Karpas-422 (cell line): ENCODE data around the gene PSME4. TPM values are rescaled to one million over a fixed set of nuclear protein-coding genes. Genes with fewer than 3 reads are reported as not detected.
A peak's percentile ranks its signal among the peaks of the same experiment; 100 is the strongest.
"Not testable (repeated sequence)": the region's sequence is repeated elsewhere in the genome, so short reads cannot be mapped to it uniquely, and the experiment has no call there.

ENCODE experiments used
- DNase-seq: peaks from one replicate; pipeline ENCODE4 v3.0.0-alpha.2; 2015
- H2AFZ ChIP-seq: fragments of 200-600 bp; sonication (generic); 2 replicates; pipeline ENCODE4 v1.6.1; 2014; ENCODE audit warnings: antibody characterized with exemption, low read length, mixed read lengths
- H3K27ac ChIP-seq: fragments of 200-600 bp; sonication (generic); 2 replicates; pipeline ENCODE4 v1.5.1; 2014; ENCODE audit warnings: mild to moderate bottlenecking, low read length, moderate library complexity
- H3K27me3 ChIP-seq: fragments of 200-600 bp; sonication (generic); 2 replicates; pipeline ENCODE4 v1.6.1; 2014; ENCODE audit warnings: low read length, mixed read lengths
- H3K36me3 ChIP-seq: fragments of 200-600 bp; sonication (generic); 2 replicates; pipeline ENCODE4 v1.6.1; 2014; ENCODE audit warnings: low read length, mixed read lengths; ENCODE audit not compliant: insufficient read depth
- H3K4me1 ChIP-seq: fragments of 200-600 bp; sonication (generic); 2 replicates; pipeline ENCODE4 v1.6.1; 2014; ENCODE audit warnings: mild to moderate bottlenecking, low read length, mixed read lengths
- H3K4me2 ChIP-seq: fragments of 200-600 bp; sonication (generic); 2 replicates; pipeline ENCODE4 v1.6.1; 2014; ENCODE audit warnings: low read length, low read depth, mild to moderate bottlenecking; ENCODE audit not compliant: poor library complexity, severe bottlenecking
- H3K4me3 ChIP-seq: fragments of 200-600 bp; sonication (generic); 2 replicates; pipeline ENCODE4 v1.5.1; 2014; ENCODE audit warnings: mild to moderate bottlenecking, antibody characterized with exemption, low read length, mixed read lengths
- H3K79me2 ChIP-seq: fragments of 200-600 bp; sonication (generic); 2 replicates; pipeline ENCODE4 v1.6.1; 2014; ENCODE audit warnings: mild to moderate bottlenecking, low read length, mixed read lengths
- H3K9ac ChIP-seq: fragments of 200-600 bp; sonication (generic); 2 replicates; pipeline ENCODE4 v1.6.0; 2014; ENCODE audit warnings: low read length
- H3K9me2 ChIP-seq: fragments of 200-600 bp; sonication (generic), shearing (Covaris generic); replicated peaks from 2 replicates; pipeline ENCODE4 v1.6.0; 2014; ENCODE audit warnings: mild to moderate bottlenecking, low read length, moderate library complexity; ENCODE audit not compliant: insufficient read depth
- H3K9me3 ChIP-seq: fragments of 300-700, 200-600 bp; sonication (generic); 2 replicates; pipeline ENCODE4 v1.6.1; 2014; ENCODE audit warnings: low read length, mixed read lengths
- H4K20me1 ChIP-seq: fragments of 200-600 bp; sonication (generic); 2 replicates; pipeline ENCODE4 v1.6.1; 2014; ENCODE audit warnings: mild to moderate bottlenecking, antibody characterized with exemption, low read length, low read depth; ENCODE audit not compliant: insufficient read depth
- total RNA-seq: library from RNA; depleted of rRNA; stranded (reverse); fragments of >200 nt; shearing (Covaris generic); gene quantifications from 2 replicates; pipeline ENCODE4 v1.2.3, GENCODE V29; 2014; ENCODE audit warnings: low replicate concordance

Gene PSME4
- total RNA-seq, 1 experiment from 2014 or later = 67.5 TPM

DNA sequence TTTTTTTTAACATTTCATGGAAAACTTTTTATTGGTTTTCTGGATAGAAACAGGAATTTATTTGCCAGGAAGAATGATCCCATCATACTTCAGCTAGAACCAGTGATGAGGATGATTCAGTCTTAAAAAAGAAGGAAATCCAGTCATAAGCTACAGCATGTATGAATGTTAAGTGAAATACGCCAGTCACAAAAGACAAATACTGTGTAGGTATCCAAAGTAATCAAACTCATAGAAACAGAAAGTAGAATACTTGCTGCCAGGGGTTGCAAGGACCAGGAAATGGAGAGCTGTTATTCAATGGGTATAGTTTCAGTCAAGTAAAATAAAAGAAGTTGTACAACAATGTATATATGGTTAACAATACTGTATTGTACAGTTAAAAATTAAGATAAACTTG lies 21.3 kb downstream of the PSME4 start:
- DNase-seq = no peak
- Histone ChIP-seq H3K9me3 (no peaks in the 10 kb centered on the region), H3K27me3 (no peaks in the 10 kb centered on the region), H3K9me2 (no peaks in the 10 kb centered on the region), H3K9ac (no peak overlapping the region), H3K79me2 (peaks cover 94% of the 10 kb centered on the region), H3K4me1 (peaks cover 34% of the 10 kb centered on the region), H4K20me1 (peaks cover 25% of the 10 kb centered on the region), H3K27ac (no peak overlapping the region), H3K4me3 (no peak overlapping the region), H3K36me3 (peaks cover 40% of the 10 kb centered on the region), H3K4me2 (no peak overlapping the region), H2AFZ (no peak overlapping the region)

DNA sequence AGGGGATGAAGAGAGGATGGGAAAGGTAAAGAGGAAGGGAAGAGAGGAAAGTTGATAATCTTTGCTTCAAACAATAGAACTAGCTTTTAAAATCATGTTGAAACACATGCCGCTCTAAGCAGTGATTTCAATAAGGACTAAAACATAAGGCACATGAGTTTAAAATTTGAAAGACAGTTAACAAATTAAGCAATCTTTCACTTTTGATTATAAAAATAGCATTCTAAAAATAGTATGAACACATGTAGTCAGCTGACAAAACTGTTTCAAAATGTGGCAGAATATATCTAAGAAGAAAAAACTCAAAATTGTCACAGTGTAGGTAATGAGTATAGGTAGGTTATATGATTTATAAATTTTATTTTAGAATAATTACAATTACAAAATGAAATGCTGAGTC lies 25.3 kb downstream of the PSME4 start:
- Histone ChIP-seq H3K27me3 (no peaks in the 10 kb centered on the region), H3K27ac (peak overlapping the region; percentile 47), H3K4me1 (peaks cover 34% of the 10 kb centered on the region), H3K9me2 (no peaks in the 10 kb centered on the region), H2AFZ (no peak overlapping the region), H3K79me2 (peaks cover 86% of the 10 kb centered on the region), H3K4me2 (no peak overlapping the region), H3K36me3 (peaks cover 63% of the 10 kb centered on the region), H3K4me3 (no peak overlapping the region), H3K9ac (no peak overlapping the region), H3K9me3 (no peaks in the 10 kb centered on the region), H4K20me1 (peaks cover 4% of the 10 kb centered on the region)
- no peak for DNase-seq

GRCh38 chr2:53944542-53944941 lies 26.3 kb downstream of the PSME4 start:
- Histone ChIP-seq H3K4me1 (peaks cover 31% of the 10 kb centered on the region), H3K27me3 (no peaks in the 10 kb centered on the region), H3K9me3 (no peaks in the 10 kb centered on the region), H3K9me2 (no peaks in the 10 kb centered on the region), H4K20me1 (no peaks in the 10 kb centered on the region), H3K4me2 (no peak overlapping the region), H2AFZ (no peak overlapping the region), H3K79me2 (peaks cover 86% of the 10 kb centered on the region), H3K9ac (no peak overlapping the region), H3K27ac (no peak overlapping the region), H3K36me3 (peaks cover 73% of the 10 kb centered on the region), H3K4me3 (no peak overlapping the region)
- DNase-seq = no peak

GRCh38 chr2:53942280-53942679 lies 28.5 kb downstream of the PSME4 start:
- Histone ChIP-seq H3K9ac (no peak overlapping the region), H3K4me2 (no peak overlapping the region), H3K4me3 (no peak overlapping the region), H3K79me2 (peaks cover 83% of the 10 kb centered on the region), H2AFZ (no peak overlapping the region), H3K36me3 (peaks cover 73% of the 10 kb centered on the region), H3K27me3 (no peaks in the 10 kb centered on the region), H3K9me3 (no peaks in the 10 kb centered on the region), H3K27ac (no peak overlapping the region; the same call in 1 of the 2 replicates), H4K20me1 (no peaks in the 10 kb centered on the region), H3K4me1 (peaks cover 20% of the 10 kb centered on the region), H3K9me2 (no peaks in the 10 kb centered on the region)
- DNase-seq = no peak

DNA sequence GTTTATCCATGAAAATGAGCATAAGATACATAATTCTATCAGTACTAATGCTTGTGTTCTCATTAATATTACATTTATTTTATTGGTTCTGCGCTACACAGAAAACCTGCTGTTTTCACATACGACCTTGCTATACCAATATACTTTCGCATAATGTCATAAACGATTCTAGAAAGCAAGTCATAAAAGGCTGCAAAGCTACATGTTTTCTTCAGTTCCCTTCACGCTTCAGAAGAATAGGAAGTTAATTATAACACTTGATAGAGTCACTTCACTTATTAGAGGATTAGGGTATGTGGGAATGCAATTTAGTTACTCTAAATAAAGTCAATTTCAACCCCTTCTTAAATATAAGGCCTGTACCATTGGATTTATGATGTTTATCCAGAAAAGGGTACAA lies 29.0 kb downstream of the PSME4 start:
- Histone ChIP-seq H3K4me2 (no peak overlapping the region), H3K9me2 (no peaks in the 10 kb centered on the region), H3K9ac (no peak overlapping the region), H3K79me2 (peaks cover 82% of the 10 kb centered on the region), H4K20me1 (no peaks in the 10 kb centered on the region), H3K9me3 (no peaks in the 10 kb centered on the region), H3K27ac (no peak overlapping the region; the same call in 1 of the 2 replicates), H3K27me3 (no peaks in the 10 kb centered on the region), H2AFZ (no peak overlapping the region), H3K36me3 (peaks cover 73% of the 10 kb centered on the region), H3K4me3 (no peak overlapping the region), H3K4me1 (peaks cover 16% of the 10 kb centered on the region)
- DNase-seq = no peak

- H3K9ac ChIP-seq = no peak overlapping the region
- no peak overlapping the region for H2AFZ ChIP-seq
- peaks cover 71% of the 10 kb centered on the region for H3K36me3 ChIP-seq
- H4K20me1 ChIP-seq = no peaks in the 10 kb centered on the region
- no peaks in the 10 kb centered on the region for H3K9me3 ChIP-seq
- no peak overlapping the region for H3K4me2 ChIP-seq
- no peaks in the 10 kb centered on the region for H3K9me2 ChIP-seq
- no peak overlapping the region for H3K4me3 ChIP-seq
- H3K27ac ChIP-seq = no peak overlapping the region
- H3K27me3 ChIP-seq = no peaks in the 10 kb centered on the region
- no peaks in the 10 kb centered on the region for H3K4me1 ChIP-seq
- no peak for DNase-seq
- peaks cover 71% of the 10 kb centered on the region for H3K79me2 ChIP-seq
Observed at GRCh38 chr2:53939656-53940055, 31.1 kb downstream of the PSME4 start.

GRCh38 chr2:53938904-53939303 lies 31.9 kb downstream of the PSME4 start:
- Histone ChIP-seq H2AFZ (no peak overlapping the region), H3K4me2 (no peak overlapping the region), H3K79me2 (peaks cover 71% of the 10 kb centered on the region), H3K9me2 (no peaks in the 10 kb centered on the region), H3K27me3 (no peaks in the 10 kb centered on the region), H3K9me3 (no peaks in the 10 kb centered on the region), H3K9ac (no peak overlapping the region), H3K4me3 (no peak overlapping the region), H3K36me3 (peaks cover 77% of the 10 kb centered on the region), H3K4me1 (no peaks in the 10 kb centered on the region), H4K20me1 (no peaks in the 10 kb centered on the region), H3K27ac (no peak overlapping the region)
- DNase-seq = no peak

- peaks cover 34% of the 10 kb centered on the region for H3K79me2 ChIP-seq
- no peak overlapping the region for H3K9ac ChIP-seq
- H3K4me3 ChIP-seq = no peak overlapping the region
- no peak overlapping the region for H2AFZ ChIP-seq
- no peaks in the 10 kb centered on the region for H3K9me2 ChIP-seq
- H3K27ac ChIP-seq = no peak overlapping the region
- no peaks in the 10 kb centered on the region for H3K27me3 ChIP-seq
- H3K4me2 ChIP-seq = no peak overlapping the region
- H3K4me1 ChIP-seq = no peaks in the 10 kb centered on the region
- DNase-seq = no peak
- H3K36me3 ChIP-seq = peaks cover 68% of the 10 kb centered on the region
- no peaks in the 10 kb centered on the region for H3K9me3 ChIP-seq
- H4K20me1 ChIP-seq = no peaks in the 10 kb centered on the region
Observed at GRCh38 chr2:53933329-53933728, 37.5 kb downstream of the PSME4 start.

- H3K9me2 ChIP-seq, H3K27me3 ChIP-seq, H3K9ac ChIP-seq, H3K4me2 ChIP-seq, H3K9me3 ChIP-seq, H4K20me1 ChIP-seq, H3K4me3 ChIP-seq, H3K4me1 ChIP-seq, DNase-seq, H2AFZ ChIP-seq, H3K27ac ChIP-seq: not testable (repeated sequence)
- Histone ChIP-seq H3K79me2 (peaks cover 11% of the 10 kb centered on the region), H3K36me3 (peaks cover 74% of the 10 kb centered on the region)
Observed at GRCh38 chr2:53926321-53926720, 44.5 kb downstream of the PSME4 start.
